Chondrocyte (in vitro differentiated cells): ENCODE results near the gene DSCAM. TPM values are rescaled to one million over a fixed set of nuclear protein-coding genes. Genes with fewer than 3 reads are reported as not detected.

Source experiments
- DNase-seq: peaks from one replicate; pipeline ENCODE4 v3.0.0; 2021; ENCODE audit warnings: mixed read lengths, low spot score
- H3K27ac Mint-ChIP-seq: one replicate; pipeline ENCODE4 v1.8.0; 2021; ENCODE audit warnings: mild to moderate bottlenecking, moderate library complexity, mixed read lengths; ENCODE audit not compliant: unreplicated experiment
- H3K27me3 Mint-ChIP-seq: 2 replicates; pipeline ENCODE4 v1.8.0; 2021; ENCODE audit warnings: low read depth, mixed read lengths
- H3K36me3 Mint-ChIP-seq: 2 replicates; pipeline ENCODE4 v1.8.0; 2021; ENCODE audit warnings: low read depth, mixed read lengths
- H3K4me1 Mint-ChIP-seq: 2 replicates; pipeline ENCODE4 v1.8.0; 2021; ENCODE audit warnings: low read depth, mild to moderate bottlenecking, mixed read lengths
- H3K4me3 Mint-ChIP-seq: one replicate; pipeline ENCODE4 v1.8.0; 2021; ENCODE audit warnings: mild to moderate bottlenecking, moderate library complexity, mixed read lengths; ENCODE audit not compliant: unreplicated experiment
- H3K9me3 Mint-ChIP-seq: 2 replicates; pipeline ENCODE4 v1.8.0; 2021; ENCODE audit warnings: low read depth, mixed read lengths
- total RNA-seq: library from RNA; stranded (reverse); gene quantifications from 3 replicates; pipeline ENCODE4 v1.2.1, GENCODE V29; 2021
- TF ChIP-seq, protein P1 (sequence below): fragments of 200-600 bp; sonication (generic); IDR thresholded peaks from 2 replicates; pipeline ENCODE4 v1.5.0; 2021; ENCODE audit warnings: antibody characterized with exemption, mild to moderate bottlenecking, moderate library complexity

Gene DSCAM
- total RNA-seq, 1 donor from 2014 or later, result not detected

DNA sequence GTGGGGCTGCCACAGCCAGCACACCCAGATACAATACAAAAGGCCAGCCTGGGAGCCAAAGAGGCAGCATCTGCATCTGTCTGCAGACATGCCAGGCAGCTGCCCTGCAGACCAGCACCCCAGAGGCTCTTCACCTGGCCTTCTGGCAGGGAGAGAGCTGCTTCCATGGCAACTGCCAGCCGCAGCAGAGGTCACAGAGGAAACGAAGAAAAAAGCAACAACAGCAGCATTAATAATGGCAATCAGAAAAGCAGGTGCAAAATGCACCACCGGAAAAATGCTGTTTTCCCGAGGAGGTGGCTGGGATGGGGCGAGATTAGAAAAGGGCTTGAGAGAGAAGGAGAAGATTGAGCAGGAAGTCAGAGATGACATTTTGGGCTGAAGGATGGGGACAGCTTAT, 670.2 kb downstream of the DSCAM start:
- Mint-ChIP-seq H3K9me3 (peaks cover 2% of the 10 kb centered on the region), H3K27me3 (no peaks in the 10 kb centered on the region), H3K4me3 (no peak overlapping the region), H3K4me1 (no peaks in the 10 kb centered on the region), H3K36me3 (no peaks in the 10 kb centered on the region), H3K27ac (no peak overlapping the region)
- TF ChIP-seq, protein P1, sequence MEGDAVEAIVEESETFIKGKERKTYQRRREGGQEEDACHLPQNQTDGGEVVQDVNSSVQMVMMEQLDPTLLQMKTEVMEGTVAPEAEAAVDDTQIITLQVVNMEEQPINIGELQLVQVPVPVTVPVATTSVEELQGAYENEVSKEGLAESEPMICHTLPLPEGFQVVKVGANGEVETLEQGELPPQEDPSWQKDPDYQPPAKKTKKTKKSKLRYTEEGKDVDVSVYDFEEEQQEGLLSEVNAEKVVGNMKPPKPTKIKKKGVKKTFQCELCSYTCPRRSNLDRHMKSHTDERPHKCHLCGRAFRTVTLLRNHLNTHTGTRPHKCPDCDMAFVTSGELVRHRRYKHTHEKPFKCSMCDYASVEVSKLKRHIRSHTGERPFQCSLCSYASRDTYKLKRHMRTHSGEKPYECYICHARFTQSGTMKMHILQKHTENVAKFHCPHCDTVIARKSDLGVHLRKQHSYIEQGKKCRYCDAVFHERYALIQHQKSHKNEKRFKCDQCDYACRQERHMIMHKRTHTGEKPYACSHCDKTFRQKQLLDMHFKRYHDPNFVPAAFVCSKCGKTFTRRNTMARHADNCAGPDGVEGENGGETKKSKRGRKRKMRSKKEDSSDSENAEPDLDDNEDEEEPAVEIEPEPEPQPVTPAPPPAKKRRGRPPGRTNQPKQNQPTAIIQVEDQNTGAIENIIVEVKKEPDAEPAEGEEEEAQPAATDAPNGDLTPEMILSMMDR, result no peak
- no peak for DNase-seq

DNA sequence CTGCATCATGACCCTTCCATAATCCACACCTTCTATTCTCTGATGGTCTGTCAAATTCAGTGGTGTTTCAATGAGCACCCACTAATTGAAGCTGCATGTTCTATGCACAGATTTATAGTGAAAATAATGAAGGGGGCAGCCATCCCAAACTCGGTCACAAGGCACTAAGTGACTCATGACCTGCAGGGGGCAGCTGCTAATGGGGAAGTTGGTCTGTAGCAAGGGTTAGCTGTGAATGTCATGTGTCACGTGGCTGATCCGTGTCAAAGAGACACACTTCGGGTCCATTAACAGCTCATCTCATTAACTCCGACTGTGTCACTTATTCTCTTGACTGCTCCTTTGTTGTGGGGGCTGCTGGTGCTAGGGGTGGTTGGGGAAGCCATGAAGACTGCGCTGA, 673.1 kb downstream of the DSCAM start:
- H3K4me1 Mint-ChIP-seq, result no peaks in the 10 kb centered on the region
- DNase-seq, result no peak
- TF ChIP-seq, protein P1, result no peak
- H3K36me3 Mint-ChIP-seq, result no peaks in the 10 kb centered on the region
- no peak overlapping the region for H3K27ac Mint-ChIP-seq
- H3K27me3 Mint-ChIP-seq, result no peaks in the 10 kb centered on the region
- H3K9me3 Mint-ChIP-seq, result peaks cover 9% of the 10 kb centered on the region
- H3K4me3 Mint-ChIP-seq, result no peak overlapping the region

DNA sequence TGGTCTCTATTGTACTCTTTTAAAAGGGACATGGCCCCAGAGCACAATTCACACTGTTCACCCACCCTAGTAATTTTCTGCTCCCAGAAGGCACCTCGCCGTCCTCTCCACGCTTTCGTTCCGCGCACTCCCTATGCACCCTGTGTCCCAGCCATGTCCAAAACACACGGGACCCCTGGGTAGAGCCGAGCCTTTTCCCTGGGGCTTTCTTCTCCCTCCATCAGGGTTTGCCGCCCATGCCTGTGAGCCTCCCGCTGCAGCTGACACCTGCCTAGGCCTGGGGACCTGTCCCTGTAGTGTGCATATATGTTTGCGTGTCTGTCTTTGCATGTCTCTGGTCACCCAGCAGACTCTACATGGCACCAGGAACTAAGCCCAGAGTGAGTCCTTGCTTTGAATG, 677.0 kb downstream of the DSCAM start:
- no peak for DNase-seq
- H3K27ac Mint-ChIP-seq, result no peak overlapping the region
- no peak overlapping the region for H3K4me3 Mint-ChIP-seq
- TF ChIP-seq, protein P1, result no peak
- H3K36me3 Mint-ChIP-seq, result no peaks in the 10 kb centered on the region
- no peaks in the 10 kb centered on the region for H3K4me1 Mint-ChIP-seq
- H3K9me3 Mint-ChIP-seq, result peaks cover 17% of the 10 kb centered on the region
- no peaks in the 10 kb centered on the region for H3K27me3 Mint-ChIP-seq

DNA sequence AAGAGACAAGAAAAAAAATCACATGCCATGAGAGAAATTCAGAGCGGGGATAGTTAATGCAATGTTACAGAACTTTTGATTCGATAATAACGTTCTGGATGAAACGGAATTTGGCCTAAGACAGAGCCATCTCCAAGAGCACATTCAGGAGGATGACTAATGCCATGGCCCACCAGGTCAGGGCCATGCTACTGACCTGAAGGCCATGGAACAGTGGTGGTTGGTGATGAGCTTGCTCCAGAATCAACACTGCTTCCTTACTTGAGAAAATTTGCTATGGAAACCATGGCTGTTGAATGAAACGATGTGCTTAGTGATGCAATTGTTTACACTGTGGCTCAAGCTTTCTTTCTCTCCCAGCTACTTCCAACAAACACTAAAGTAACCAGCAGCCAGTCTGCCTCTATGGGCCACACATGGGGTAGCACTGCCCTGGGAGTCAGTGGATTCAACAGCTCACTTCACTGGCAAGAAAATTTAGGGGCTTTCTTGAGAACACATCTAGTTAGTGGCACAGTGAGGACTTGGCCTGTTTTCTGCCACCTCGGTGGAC, 680.6 kb downstream of the DSCAM start:
- peaks cover 17% of the 10 kb centered on the region for H3K9me3 Mint-ChIP-seq
- no peaks in the 10 kb centered on the region for H3K27me3 Mint-ChIP-seq
- no peak overlapping the region for H3K4me3 Mint-ChIP-seq
- no peaks in the 10 kb centered on the region for H3K36me3 Mint-ChIP-seq
- no peak for DNase-seq
- no peak overlapping the region for H3K27ac Mint-ChIP-seq
- TF ChIP-seq, protein P1, result no peak
- no peaks in the 10 kb centered on the region for H3K4me1 Mint-ChIP-seq

DNA sequence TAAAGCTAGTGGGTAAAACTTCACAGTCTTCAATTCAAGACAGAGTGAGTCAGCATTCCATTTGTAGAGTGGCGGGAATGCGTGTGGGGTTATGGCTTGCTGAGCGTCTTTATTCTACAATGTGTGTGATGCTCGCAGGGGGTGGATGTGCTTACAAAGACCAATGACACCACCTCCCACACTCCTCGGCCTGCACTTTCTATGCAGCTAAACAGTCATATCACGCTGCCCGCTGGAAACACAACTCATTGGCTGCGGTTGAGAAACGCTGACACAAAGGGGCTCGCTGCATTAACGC, 681.2 kb downstream of the DSCAM start:
- no peak for DNase-seq
- no peaks in the 10 kb centered on the region for H3K36me3 Mint-ChIP-seq
- TF ChIP-seq, protein P1, result no peak
- H3K4me1 Mint-ChIP-seq, result no peaks in the 10 kb centered on the region
- H3K27ac Mint-ChIP-seq, result no peak overlapping the region
- H3K9me3 Mint-ChIP-seq, result peaks cover 17% of the 10 kb centered on the region
- no peak overlapping the region for H3K4me3 Mint-ChIP-seq
- no peaks in the 10 kb centered on the region for H3K27me3 Mint-ChIP-seq
